A549 (cell line): ENCODE measurements around the gene SLC37A1. TPM values are rescaled to one million over a fixed set of nuclear protein-coding genes. Genes with fewer than 3 reads are reported as not detected.

ENCODE experiments used
- ATAC-seq, 2 experiments: fragments of 200-7000 bp in 1 of 2; fragments of >200 bp in 1 of 2; cut with Nextera tagmentation in 1 of 2; cut with Tn5 transposase in 1 of 2; 3 replicates each; pipeline versions ENCODE4 v1.8.0 to v1.9.1; 2018 to 2020; ENCODE audit warnings: mild to moderate bottlenecking in 1 of 2, moderate library complexity in 1 of 2
- CTCF ChIA-PET: fragments of 300-600 bp; sonication (Branson Sonifier 250); formaldehyde crosslinking; extraction: SDS; loops from one replicate; lab custom pipeline; 2021; ENCODE audit warnings: antibody characterized with exemption, inconsistent platforms; lab: Yijun Ruan, JAX
- POLR2A ChIA-PET: fragments of 350-600 bp; formaldehyde crosslinking; extraction: SDS; loops from one replicate; lab custom pipeline; 2021; ENCODE audit warnings: antibody characterized with exemption, inconsistent platforms; lab: Yijun Ruan, JAX
- DNase-seq, 2 experiments: peaks; one replicate each; pipeline versions ENCODE4 v3.0.0 to v3.0.0-alpha.2; 2011 to 2016; ENCODE audit warnings: low read depth in 1 of 2, low spot score in 1 of 2
- FAIRE-seq: peaks from 2 replicates; lab custom pipeline; 2011; peaks lifted over from hg19 to GRCh38; lab: Jason Lieb, UNC
- H3K27ac ChIP-seq, 2 experiments: fragments of >200 bp; sonication (Bioruptor Twin); formaldehyde crosslinking; 3 replicates each; pipeline ENCODE4 v1.5.1; 2016 to 2017
- H3K4me1 ChIP-seq: fragments of >200 bp; sonication (Bioruptor Twin); formaldehyde crosslinking; 3 replicates; pipeline ENCODE4 v1.6.1; 2016
- H3K4me2 ChIP-seq: fragments of >200 bp; sonication (Bioruptor Twin); formaldehyde crosslinking; 3 replicates; pipeline ENCODE4 v1.6.1; 2016
- H3K4me3 ChIP-seq: fragments of >200 bp; sonication (Bioruptor Twin); formaldehyde crosslinking; 3 replicates; pipeline ENCODE4 v1.5.1; 2016
- H3K9me3 ChIP-seq: fragments of >200 bp; sonication (Bioruptor Twin); formaldehyde crosslinking; 3 replicates; pipeline ENCODE4 v1.6.1; 2016
- BHLHE40 ChIP-seq: IDR thresholded peaks from 2 replicates; pipeline ENCODE4 v1.6.1; 2012; ENCODE audit warnings: low read depth, low read length, inconsistent platforms
- CHD4 ChIP-seq: fragments of 200-600 bp; sonication (generic); IDR thresholded peaks from 2 replicates; pipeline ENCODE4 v1.6.1; 2016; ENCODE audit warnings: antibody characterized with exemption, mild to moderate bottlenecking, borderline replicate concordance
- ELK1 ChIP-seq: fragments of 150-350 bp; IDR thresholded peaks from 2 replicates; pipeline ENCODE4 v1.6.1; 2014; ENCODE audit warnings: low read depth, mild to moderate bottlenecking, low read length
- FOSB ChIP-seq: fragments of 250-450 bp; sonication (Bioruptor Pico); IDR thresholded peaks from 2 replicates; pipeline ENCODE4 v1.5.0; 2020; ENCODE audit warnings: mild to moderate bottlenecking, moderate library complexity
- GATA3 ChIP-seq: IDR thresholded peaks from 2 replicates; pipeline ENCODE4 v1.6.1; 2012; ENCODE audit warnings: borderline replicate concordance
- HES2 ChIP-seq: fragments of >200 bp; sonication (Bioruptor Twin); formaldehyde crosslinking; IDR thresholded peaks from 2 replicates; pipeline ENCODE4 v1.6.1; 2016
- HEYL ChIP-seq: fragments of 250-450 bp; sonication (Bioruptor Pico); IDR thresholded peaks from 2 replicates; pipeline ENCODE4 v1.8.0; 2021; ENCODE audit warnings: mild to moderate bottlenecking, moderate library complexity
- HOXB5 ChIP-seq: fragments of 250-450 bp; sonication (Bioruptor Pico); IDR thresholded peaks from 2 replicates; pipeline ENCODE4 v1.5.0; 2020; ENCODE audit warnings: mild to moderate bottlenecking, moderate library complexity
- KDM5A ChIP-seq: fragments of 200-600 bp; sonication (generic); IDR thresholded peaks from 2 replicates; pipeline ENCODE4 v1.6.1; 2016; ENCODE audit warnings: antibody characterized with exemption, mild to moderate bottlenecking
- MAX ChIP-seq: IDR thresholded peaks from 2 replicates; pipeline ENCODE4 v1.6.1; 2012
- NPAS2 ChIP-seq: fragments of 250-450 bp; sonication (Bioruptor Pico); IDR thresholded peaks from 2 replicates; pipeline ENCODE4 v1.8.0; 2022; ENCODE audit warnings: mild to moderate bottlenecking, moderate library complexity, borderline replicate concordance
- NR3C1 ChIP-seq: fragments of >200 bp; sonication (Bioruptor Twin); formaldehyde crosslinking; IDR thresholded peaks from 3 replicates; pipeline ENCODE4 v1.6.1; 2017
- PBX3 ChIP-seq: IDR thresholded peaks from 2 replicates; pipeline ENCODE4 v1.6.1; 2012
- RFX5 ChIP-seq: fragments of 450-650 bp; IDR thresholded peaks from 2 replicates; pipeline ENCODE4 v1.7.1; 2014; ENCODE audit warnings: antibody characterized with exemption, mild to moderate bottlenecking, moderate library complexity
- USF2 ChIP-seq: fragments of 450-650 bp; IDR thresholded peaks from 2 replicates; pipeline ENCODE4 v1.6.1; 2014; ENCODE audit warnings: antibody characterized with exemption
- ZC3H11A ChIP-seq: fragments of 450-650 bp; IDR thresholded peaks from 2 replicates; pipeline ENCODE4 v1.6.1; 2014; ENCODE audit warnings: antibody characterized with exemption, mild to moderate bottlenecking
- ZFP36 ChIP-seq: fragments of 450-650 bp; IDR thresholded peaks from 2 replicates; pipeline ENCODE4 v1.6.1; 2014; ENCODE audit warnings: borderline replicate concordance; ENCODE audit not compliant: partially characterized antibody
- ZNF302 ChIP-seq: fragments of 250-450 bp; sonication (Bioruptor Pico); IDR thresholded peaks from 2 replicates; pipeline ENCODE4 v1.9.0; 2021; ENCODE audit warnings: inconsistent platforms, mild to moderate bottlenecking, moderate library complexity
- WGBS: methylation state at CpG from one replicate; pipeline ENCODE4 v1.1.6; 2017; ENCODE audit errors: missing lambda C conversion rate; 5-methylcytosine and 5-hydroxymethylcytosine counted together
- polyA plus RNA-seq, 4 experiments: library from polyadenylated mRNA; depleted of rRNA in 3 of 4; stranded (reverse); fragments of >200 nt; fragmentation: RNase III in 1 of 4; extraction: RNeasy Plus Mini Kit Qiagen cat#74134 plus additional on column Dnase treatment in 1 of 4; gene quantifications; 2 replicates in 3 of 4; 3 replicates in 1 of 4; pipeline ENCODE4 v1.2.3, GENCODE V29; 2011 to 2017

SLC37A1 gene
- polyA plus RNA-seq, 2 of the 4 experiments (the other 2 are of a cell fraction) = 1.9 to 2.1 TPM

GRCh38 chr21:42583477-42584295 is 70.0 kb downstream of the SLC37A1 start:
- no peak for DNase-seq
- H3K27ac ChIP-seq = no peak overlapping the region
- TF ChIP-seq ZC3H11A = no peak
- ChIA-PET CTCF (interaction anchor here (3.4 kb wide), 1 partner anchor 9 kb away, joined by 17 read pairs; no protein-coding TSS in a partner anchor), POLR2A (no interaction called here)
- ATAC-seq = no peak
- H3K4me1 ChIP-seq = no peaks in the 10 kb centered on the region
- 77% methylated on average over 12 of the region's 20 CpGs for WGBS
- no peak for FAIRE-seq
- H3K9me3 ChIP-seq = no peaks in the 10 kb centered on the region
- no peak overlapping the region for H3K4me3 ChIP-seq
- H3K4me2 ChIP-seq = no peak overlapping the region

GRCh38 chr21:42584296-42584641 is 70.6 kb downstream of the SLC37A1 start:
- Histone ChIP-seq H3K27ac (no peak overlapping the region), H3K9me3 (no peaks in the 10 kb centered on the region), H3K4me1 (no peaks in the 10 kb centered on the region), H3K4me3 (no peak overlapping the region), H3K4me2 (no peak overlapping the region)
- no CpG with 5 or more reads among the region's 11 CpGs for WGBS
- no peak for DNase-seq
- TF ChIP-seq RFX5 = no peak
- no peak for TF ChIP-seq HEYL (CRISPR knock-in tag)
- TF ChIP-seq NPAS2 (CRISPR knock-in tag) = no peak
- no peak for TF ChIP-seq GATA3
- no peak for TF ChIP-seq ZFP36
- no peak for TF ChIP-seq CHD4
- no peak for TF ChIP-seq NR3C1
- TF ChIP-seq KDM5A = no peak
- TF ChIP-seq ZNF302 (CRISPR knock-in tag) = no peak
- TF ChIP-seq BHLHE40 = no peak
- TF ChIP-seq USF2 = no peak
- no peak for TF ChIP-seq HOXB5
- FAIRE-seq = no peak
- CTCF ChIA-PET = interaction anchor here (1.0 to 3.4 kb wide), 2 partner anchors 9 to 24 kb away, joined by 3 to 17 read pairs; no protein-coding TSS in a partner anchor
- ATAC-seq = no peak
- POLR2A ChIA-PET = no interaction called here

GRCh38 chr21:42585881-42586280 is 72.2 kb downstream of the SLC37A1 start:
- H3K27ac ChIP-seq = no peak overlapping the region
- ChIA-PET CTCF (interaction anchor here (1.0 kb wide), 1 partner anchor 8 kb away, joined by 3 read pairs; no protein-coding TSS in a partner anchor), POLR2A (no interaction called here)
- ATAC-seq (no peak), FAIRE-seq (no peak)
- H3K4me2 ChIP-seq = no peak overlapping the region
- H3K9me3 ChIP-seq = no peaks in the 10 kb centered on the region
- WGBS = 64% methylated on average over 10 of the region's 10 CpGs
- H3K4me3 ChIP-seq = no peak overlapping the region
- TF ChIP-seq RFX5 (no peak), HES2 (no peak), HEYL (CRISPR knock-in tag) (no peak), FOSB (CRISPR knock-in tag) (no peak), PBX3 (no peak), NR3C1 (no peak), GATA3 (no peak), ELK1 (no peak), MAX (no peak)
- TF ChIP-seq, all 56 proteins: peak for 0
- no peak for DNase-seq
- no peaks in the 10 kb centered on the region for H3K4me1 ChIP-seq
